Ishikawa (cell line): ENCODE data around the gene ESPL1.

Experiments used
- CEBPB ChIP-seq: IDR thresholded peaks from 2 replicates; pipeline ENCODE4 v1.6.1; 2012
- CREB1 ChIP-seq: IDR thresholded peaks from 2 replicates; pipeline ENCODE4 v1.6.1; 2012; ENCODE audit warnings: low read depth
- EGR1 ChIP-seq: IDR thresholded peaks from 2 replicates; pipeline ENCODE4 v1.6.1; 2012
- EP300 ChIP-seq: IDR thresholded peaks from 2 replicates; pipeline ENCODE4 v1.6.1; 2012; ENCODE audit warnings: borderline replicate concordance
- FOXM1 ChIP-seq: IDR thresholded peaks from 2 replicates; pipeline ENCODE4 v1.6.1; 2012; ENCODE audit warnings: low read depth, borderline replicate concordance
- MAX ChIP-seq: IDR thresholded peaks from 2 replicates; pipeline ENCODE4 v1.6.1; 2012
- NFIC ChIP-seq: IDR thresholded peaks from 2 replicates; pipeline ENCODE4 v1.6.1; 2012
- RAD21 ChIP-seq: IDR thresholded peaks from 2 replicates; pipeline ENCODE4 v1.6.1; 2012; ENCODE audit warnings: low read depth
- TAF1 ChIP-seq: IDR thresholded peaks from 2 replicates; pipeline ENCODE4 v1.6.1; 2012; ENCODE audit warnings: low read depth, mild to moderate bottlenecking
- TCF12 ChIP-seq: IDR thresholded peaks from 2 replicates; pipeline ENCODE4 v1.6.1; 2012; ENCODE audit warnings: low read depth
- TEAD4 ChIP-seq: IDR thresholded peaks from 2 replicates; pipeline ENCODE4 v1.6.1; 2012
- USF1 ChIP-seq: IDR thresholded peaks from 2 replicates; pipeline ENCODE4 v1.6.1; 2012
- YY1 ChIP-seq: IDR thresholded peaks from 2 replicates; pipeline ENCODE4 v1.6.1; 2012; ENCODE audit warnings: low read depth
- ZBTB7A ChIP-seq: IDR thresholded peaks from 2 replicates; pipeline ENCODE4 v1.6.1; 2012; ENCODE audit warnings: low read depth
- TF ChIP-seq, protein P1 (sequence below): IDR thresholded peaks from 2 replicates; pipeline ENCODE4 v1.6.1; 2012; ENCODE audit warnings: low read depth, mild to moderate bottlenecking

The ESPL1 gene

GRCh38 chr12:53224061-53224896, 43.8 kb upstream of the ESPL1 start:
- TF ChIP-seq CREB1 (no peak), TAF1 (no peak), FOXM1 (no peak)
- TF ChIP-seq, protein P1, sequence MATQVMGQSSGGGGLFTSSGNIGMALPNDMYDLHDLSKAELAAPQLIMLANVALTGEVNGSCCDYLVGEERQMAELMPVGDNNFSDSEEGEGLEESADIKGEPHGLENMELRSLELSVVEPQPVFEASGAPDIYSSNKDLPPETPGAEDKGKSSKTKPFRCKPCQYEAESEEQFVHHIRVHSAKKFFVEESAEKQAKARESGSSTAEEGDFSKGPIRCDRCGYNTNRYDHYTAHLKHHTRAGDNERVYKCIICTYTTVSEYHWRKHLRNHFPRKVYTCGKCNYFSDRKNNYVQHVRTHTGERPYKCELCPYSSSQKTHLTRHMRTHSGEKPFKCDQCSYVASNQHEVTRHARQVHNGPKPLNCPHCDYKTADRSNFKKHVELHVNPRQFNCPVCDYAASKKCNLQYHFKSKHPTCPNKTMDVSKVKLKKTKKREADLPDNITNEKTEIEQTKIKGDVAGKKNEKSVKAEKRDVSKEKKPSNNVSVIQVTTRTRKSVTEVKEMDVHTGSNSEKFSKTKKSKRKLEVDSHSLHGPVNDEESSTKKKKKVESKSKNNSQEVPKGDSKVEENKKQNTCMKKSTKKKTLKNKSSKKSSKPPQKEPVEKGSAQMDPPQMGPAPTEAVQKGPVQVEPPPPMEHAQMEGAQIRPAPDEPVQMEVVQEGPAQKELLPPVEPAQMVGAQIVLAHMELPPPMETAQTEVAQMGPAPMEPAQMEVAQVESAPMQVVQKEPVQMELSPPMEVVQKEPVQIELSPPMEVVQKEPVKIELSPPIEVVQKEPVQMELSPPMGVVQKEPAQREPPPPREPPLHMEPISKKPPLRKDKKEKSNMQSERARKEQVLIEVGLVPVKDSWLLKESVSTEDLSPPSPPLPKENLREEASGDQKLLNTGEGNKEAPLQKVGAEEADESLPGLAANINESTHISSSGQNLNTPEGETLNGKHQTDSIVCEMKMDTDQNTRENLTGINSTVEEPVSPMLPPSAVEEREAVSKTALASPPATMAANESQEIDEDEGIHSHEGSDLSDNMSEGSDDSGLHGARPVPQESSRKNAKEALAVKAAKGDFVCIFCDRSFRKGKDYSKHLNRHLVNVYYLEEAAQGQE = no peak

GRCh38 chr12:53224897-53225634, 43.0 kb upstream of the ESPL1 start:
- TF ChIP-seq EP300 (no peak), EGR1 (no peak), MAX (no peak), CREB1 (no peak), ZBTB7A (no peak), CEBPB (no peak), USF1 (no peak), TAF1 (no peak), TCF12 (no peak), YY1 (no peak), RAD21 (no peak), NFIC (no peak), TEAD4 (no peak), FOXM1 (no peak)
- TF ChIP-seq, protein P1 = no peak

DNA sequence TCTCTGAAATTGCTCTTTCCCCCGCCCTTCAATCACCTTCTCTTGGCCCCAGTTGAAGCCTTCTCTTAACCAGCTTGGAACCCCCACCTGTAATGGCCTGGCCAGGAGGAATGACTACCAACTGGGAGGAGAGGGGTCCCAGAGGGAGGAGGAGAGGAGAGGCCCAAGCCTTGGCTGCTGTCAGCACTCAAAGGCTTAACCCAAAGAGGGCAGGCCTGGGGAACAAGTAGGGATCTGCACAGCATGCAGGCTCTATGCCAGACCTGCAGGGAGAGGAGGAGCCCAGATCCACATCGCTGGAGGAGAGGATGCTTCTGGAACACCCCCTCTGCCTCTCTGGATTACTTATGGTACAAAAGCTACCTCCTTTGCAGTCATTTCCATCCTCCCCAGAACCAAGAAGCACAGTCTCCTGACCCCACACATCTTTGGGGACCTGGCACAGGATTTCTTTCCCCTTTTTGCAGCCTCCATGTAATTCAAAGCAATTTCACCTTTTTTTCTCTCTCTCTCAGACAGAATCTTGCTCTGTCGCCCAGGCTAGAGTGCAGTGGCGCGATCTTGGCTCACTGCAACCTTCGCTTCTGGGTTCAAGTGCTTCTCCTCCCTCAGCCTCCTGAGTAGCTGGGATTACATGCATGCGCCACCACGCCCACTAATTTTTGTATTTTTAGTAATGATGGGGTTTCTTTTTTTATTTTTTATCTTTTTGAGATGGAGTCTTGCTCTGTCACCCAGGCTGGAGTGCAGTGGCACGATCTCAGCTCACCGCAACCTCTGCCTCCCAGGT, 42.3 kb upstream of the ESPL1 start:
- no peak for TF ChIP-seq FOXM1
- no peak for TF ChIP-seq YY1
- no peak for TF ChIP-seq EGR1

GRCh38 chr12:53226815-53227214, 41.3 kb upstream of the ESPL1 start:
- TF ChIP-seq EP300 (no peak), TAF1 (no peak)

- TF ChIP-seq MAX (no peak), YY1 (no peak), USF1 (no peak), CEBPB (no peak), ZBTB7A (no peak), EP300 (no peak), EGR1 (no peak), FOXM1 (no peak), NFIC (no peak), TAF1 (no peak), RAD21 (no peak), TCF12 (no peak), TEAD4 (no peak), CREB1 (no peak)
- TF ChIP-seq, protein P1 = no peak
These were observed 40.8 kb upstream of the ESPL1 start for GRCh38 chr12:53227341-53227740.
